RWPE2 (cell line): ENCODE data around the gene EIF3A.
A peak's percentile ranks its signal among the peaks of the same experiment; 100 is the strongest.
"Not testable (repeated sequence)": the region's sequence is repeated elsewhere in the genome, so short reads cannot be mapped to it uniquely, and the experiment has no call there.

Experiments
- ATAC-seq: fragments of 200-7000 bp; cut with Tn5 transposase; 3 replicates; pipeline ENCODE4 v1.9.1; 2021; ENCODE audit warnings: low read depth
- DNase-seq: peaks from one replicate; pipeline ENCODE4 v3.0.0-alpha.2; 2020; ENCODE audit warnings: low spot score
- H3K27ac ChIP-seq: fragments of 450-650 bp; 2 replicates; pipeline ENCODE4 v1.5.1; 2017; ENCODE audit warnings: mild to moderate bottlenecking; ENCODE audit not compliant: poor library complexity, severe bottlenecking
- H3K27me3 ChIP-seq: fragments of 250-450 bp; sonication (Bioruptor Pico); 2 replicates; pipeline ENCODE4 v1.5.1; 2021; ENCODE audit warnings: mild to moderate bottlenecking, moderate library complexity; ENCODE audit not compliant: insufficient read depth, poor library complexity, severe bottlenecking
- H3K36me3 ChIP-seq: fragments of 250-450 bp; sonication (Bioruptor Pico); 2 replicates; pipeline ENCODE4 v1.5.1; 2020; ENCODE audit warnings: low read depth, mild to moderate bottlenecking, moderate library complexity
- H3K4me1 ChIP-seq: fragments of 250-450 bp; sonication (Bioruptor Pico); 2 replicates; pipeline ENCODE4 v1.5.1; 2021; ENCODE audit warnings: mild to moderate bottlenecking, moderate library complexity; ENCODE audit not compliant: insufficient read depth, poor library complexity, severe bottlenecking
- H3K4me3 ChIP-seq: fragments of 250-450 bp; sonication (Bioruptor Pico); 2 replicates; pipeline ENCODE4 v1.5.1; 2021; ENCODE audit warnings: mild to moderate bottlenecking, moderate library complexity; ENCODE audit not compliant: severe bottlenecking
- H3K9me3 ChIP-seq: fragments of 250-450 bp; sonication (Bioruptor Pico); 2 replicates; pipeline ENCODE4 v1.5.1; 2021; ENCODE audit warnings: mild to moderate bottlenecking, moderate library complexity; ENCODE audit not compliant: severe bottlenecking
- CTCF ChIP-seq: fragments of 450-650 bp; IDR thresholded peaks from one replicate; pipeline ENCODE4 v1.5.1; 2017; ENCODE audit warnings: mild to moderate bottlenecking, moderate library complexity; ENCODE audit not compliant: poor library complexity, severe bottlenecking

Gene EIF3A

GRCh38 chr10:119031496-119032059, 49.0 kb downstream of the EIF3A start:
- TF ChIP-seq CTCF = no peak
- Histone ChIP-seq H3K4me1 (no peaks in the 10 kb centered on the region), H3K27me3 (no peaks in the 10 kb centered on the region), H3K9me3 (no peaks in the 10 kb centered on the region), H3K36me3 (peaks cover 37% of the 10 kb centered on the region), H3K27ac (peak overlapping the region; percentile 6), H3K4me3 (peak overlapping the region; percentile 63)
- DNase-seq = no peak
- peak; percentile 7; the same call in 1 of the 3 replicates for ATAC-seq

- H3K36me3 ChIP-seq = peaks cover 28% of the 10 kb centered on the region
- no peak for TF ChIP-seq CTCF
- peak overlapping the region; percentile 37 for H3K27ac ChIP-seq
- DNase-seq = no peak
- H3K9me3 ChIP-seq = no peaks in the 10 kb centered on the region
- peaks cover 2% of the 10 kb centered on the region for H3K4me1 ChIP-seq
- ATAC-seq = peak; percentile 22
- H3K27me3 ChIP-seq = no peaks in the 10 kb centered on the region
- peak overlapping the region; percentile 63 for H3K4me3 ChIP-seq
Measured at GRCh38 chr10:119030421-119031250, 50.0 kb downstream of the EIF3A start.

- DNase-seq = no peak
- ATAC-seq = peak; percentile 5; the same call in 2 of the 3 replicates
- peaks cover 25% of the 10 kb centered on the region for H3K36me3 ChIP-seq
- H3K27me3 ChIP-seq = no peaks in the 10 kb centered on the region
- peak within 1 kb of the TSS; percentile 63 for H3K4me3 ChIP-seq
- H3K4me1 ChIP-seq = peaks cover 10% of the 10 kb centered on the region
- TF ChIP-seq CTCF = peak; percentile 7
- H3K27ac ChIP-seq = peak within 1 kb of the TSS; percentile 37
- H3K9me3 ChIP-seq = no peaks in the 10 kb centered on the region
Measured at GRCh38 chr10:119029613-119030420, 50.8 kb downstream of the EIF3A start, which contains the start of gene NANOS1. Gene NANOS1, plus strand, starts transcription at chr10:119029714. Its CDS starts 88 bp downstream, at chr10:119029802.

- Histone ChIP-seq H3K9me3 (no peaks in the 10 kb centered on the region), H3K4me3 (peak overlapping the region; percentile 63), H3K36me3 (peaks cover 17% of the 10 kb centered on the region), H3K27me3 (no peaks in the 10 kb centered on the region), H3K27ac (no peak overlapping the region), H3K4me1 (peaks cover 13% of the 10 kb centered on the region)
- DNase-seq (peak; percentile 78), ATAC-seq (peak; percentile 54)
- TF ChIP-seq CTCF = peak; percentile 17
Measured at GRCh38 chr10:119028900-119029612, 51.6 kb downstream of the EIF3A start.

- H3K9me3 ChIP-seq, DNase-seq, H3K27ac ChIP-seq, H3K4me3 ChIP-seq, H3K27me3 ChIP-seq, ATAC-seq: not testable (repeated sequence)
- peaks cover 19% of the 10 kb centered on the region for H3K4me1 ChIP-seq
- H3K36me3 ChIP-seq = peaks cover 12% of the 10 kb centered on the region
Measured at GRCh38 chr10:119028445-119028899, 52.1 kb downstream of the EIF3A start.
